ENCODE measurements around the gene EOLA1. TPM values are rescaled to one million over a fixed set of nuclear protein-coding genes. Genes with fewer than 3 reads are reported as not detected.

Gene EOLA1
- total and polyA plus RNA-seq, 2 of the 4 experiments (the other 2 are of a cell fraction) = 15.5 to 16.8 TPM

GRCh38 chrX:149508467-149508866, 32.3 kb upstream of the EOLA1 start:
- WGBS, 2 experiments (ENCODE audit: extremely low coverage in 2 of 2, insufficient read length in 1 of 2) = no CpG with 5 or more reads among the region's 1 CpG
- ChIA-PET CTCF (no interaction called here), POLR2A (ENCODE audit: unreplicated experiment) (no interaction called here)
- Histone ChIP-seq H3K36me3 (ENCODE audit: control insufficient read depth, insufficient read depth, low read length) (no peaks in the 10 kb centered on the region), H2BK5ac (ENCODE audit: low read depth, low read length, poor library complexity, severe bottlenecking) (no peak overlapping the region), H2AK9ac (replicated peaks; ENCODE audit: low read depth, low read length, poor library complexity) (no peak overlapping the region), H2BK120ac (ENCODE audit: low read depth, low read length) (no peak overlapping the region), H3K79me1 (ENCODE audit: low read depth in 1 of 2, low read length in 2 of 2) (peaks cover 0 to 10% of the 10 kb centered on the region in 2 experiments; a peak in 2 of 4 replicates), H3K4ac (ENCODE audit: low read depth, low read length) (no peak overlapping the region), H3K9ac (ENCODE audit: low read depth, low read length) (no peak overlapping the region), H3K23ac (ENCODE audit: low read depth, low read length) (no peak overlapping the region), H4K91ac (ENCODE audit: insufficient read depth, low read depth, low read length) (no peak overlapping the region), H3K27ac (ENCODE audit: insufficient read depth, low read length) (no peak overlapping the region), H3K56ac (ENCODE audit: extremely low read depth, insufficient read depth, low read length) (no peak overlapping the region), H4K20me1 (ENCODE audit: insufficient read depth, low read length) (no peaks in the 10 kb centered on the region), H3K4me2 (ENCODE audit: low read depth, low read length) (no peak overlapping the region), H3K9me1 (ENCODE audit: insufficient read depth, low read length) (0 out of 2 replicates have a peak, but pooled peaks cover 3% of the 10 kb centered on the region), H2BK15ac (ENCODE audit: low read depth, low read length) (no peak overlapping the region), H2AFZ (replicated peaks; ENCODE audit: low read length, poor library complexity) (no peak overlapping the region), H2AK5ac (ENCODE audit: low read depth, low read length) (no peak overlapping the region), H4K8ac (ENCODE audit: low read depth in 2 of 2, low read length in 2 of 2) (no peak overlapping the region), H3K4me1 (ENCODE audit: control insufficient read depth, insufficient read depth, low read length) (peaks cover 6% of the 10 kb centered on the region), H2BK20ac (ENCODE audit: low read depth, low read length) (no peak overlapping the region), H3K18ac (ENCODE audit: low read depth, low read length) (no peak overlapping the region), H3K14ac (replicated peaks; ENCODE audit: low read depth, low read length) (no peak overlapping the region), H3K27me3 (ENCODE audit: control insufficient read depth, insufficient read depth, low read length) (peaks cover 10% of the 10 kb centered on the region), H4K5ac (ENCODE audit: low read depth, low read length) (no peak overlapping the region), H3K9me3 (ENCODE audit: control insufficient read depth, insufficient read depth, low read length) (no peaks in the 10 kb centered on the region), H3K4me3 (ENCODE audit: insufficient read depth, low read depth, low read length) (no peak overlapping the region)
- dilution Hi-C loops (cut with HindIII; ENCODE audit: low sequenced_read_pairs, unreplicated experiment) (no loop called here), intact Hi-C loops (cut with micrococcal nuclease) (no loop called here), in situ Hi-C loops (cut with MboI; ENCODE audit: low sequenced_read_pairs) (loop anchor here (25.0 kb wide), 1 partner anchor 1229 kb away; no protein-coding TSS in a partner anchor)
- no TSS peak for BruUV-seq (replicated peaks)
- no peak for DNase-seq
- TF ChIP-seq NFE2L2 (IDR thresholded peaks at IDR 0.05; ENCODE audit: low read depth, low read length) (no peak), MAFK (IDR thresholded peaks at IDR 0.05; ENCODE audit: low read depth, low read length) (no peak), BHLHE40 (IDR thresholded peaks at IDR 0.05; ENCODE audit: low read depth, low read length) (no peak), RAD21 (IDR thresholded peaks at IDR 0.05; ENCODE audit: low read length) (no peak), RCOR1 (IDR thresholded peaks at IDR 0.05; ENCODE audit: insufficient replicate concordance, low read length) (no peak), RFX5 (IDR thresholded peaks at IDR 0.05; ENCODE audit: low read depth, low read length) (no peak), CEBPB (IDR thresholded peaks at IDR 0.05; ENCODE audit: low read depth, low read length) (no peak), ELK1 (IDR thresholded peaks at IDR 0.05; ENCODE audit: borderline replicate concordance, low read depth, low read length) (no peak), CHD1 (IDR thresholded peaks at IDR 0.05; ENCODE audit: low read depth, low read length) (no peak), MAZ (IDR thresholded peaks at IDR 0.05; ENCODE audit: borderline replicate concordance, low read depth, low read length) (no peak), CTCF (conservative IDR thresholded peaks at IDR 0.05; ENCODE audit: low read depth, low read length) (no peak), SMC3 (IDR thresholded peaks at IDR 0.05; ENCODE audit: low read depth, low read length) (no peak), FOS (IDR thresholded peaks at IDR 0.05; ENCODE audit: low read depth, low read length) (no peak), POLR2A (IDR thresholded peaks at IDR 0.05; ENCODE audit: low read depth, low read length) (no peak), MXI1 (IDR thresholded peaks at IDR 0.05; ENCODE audit: borderline replicate concordance, low read depth, low read length) (no peak)
- ATAC-seq (ENCODE audit: low read depth) = no peak
